Jurkat, Clone E6-1 (cell line): ENCODE results near the gene TNFSF11.

Experiments used
- DNase-seq: peaks from one replicate; pipeline ENCODE4 v3.0.0-alpha.2; 2011; ENCODE audit warnings: low read depth, low spot score
- H3K4me3 ChIP-seq: 2 replicates; pipeline ENCODE4 v1.5.1; 2011; ENCODE audit warnings: mild to moderate bottlenecking, low read length, control low read depth, moderate library complexity

The TNFSF11 gene

DNA sequence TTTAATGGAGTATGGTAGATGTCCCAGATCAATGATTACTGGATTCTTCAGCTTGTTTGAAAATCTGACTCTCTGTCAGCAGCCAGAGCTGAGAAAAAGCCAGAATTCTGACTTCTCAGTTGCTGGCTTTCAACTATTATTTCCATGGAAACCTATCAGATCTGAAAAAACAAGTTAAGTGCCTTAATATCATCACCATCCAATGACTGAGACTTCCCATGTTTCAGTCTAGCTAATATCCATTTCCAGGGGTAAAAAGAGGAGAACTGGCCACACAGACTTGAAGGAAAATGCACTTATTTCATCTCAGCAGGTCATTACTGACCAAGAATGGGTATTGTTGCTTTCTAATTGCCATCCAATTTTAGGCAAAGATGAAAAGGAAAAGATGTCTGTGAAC, 75.2 kb downstream of the TNFSF11 start:
- DNase-seq, result no peak
- H3K4me3 ChIP-seq, result no peak overlapping the region

DNA sequence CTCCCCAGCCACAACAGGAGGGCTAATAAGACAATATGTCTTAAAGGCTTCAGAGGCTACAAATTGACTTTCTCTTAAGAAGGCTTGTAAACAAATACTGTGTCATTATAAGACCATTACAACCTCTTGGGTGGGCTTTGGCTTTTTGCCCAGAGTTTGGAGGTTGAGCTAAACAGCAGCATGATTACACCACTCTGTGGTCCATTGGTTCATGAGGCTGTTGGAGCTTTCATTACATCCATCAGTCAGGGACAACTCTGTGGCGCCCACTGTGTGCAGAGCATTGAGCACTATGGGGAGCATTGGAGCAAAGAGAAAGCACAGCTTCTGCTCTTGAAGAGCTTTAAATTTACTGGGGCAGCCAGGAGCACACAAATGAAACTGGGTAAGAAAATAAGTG, 75.9 kb downstream of the TNFSF11 start:
- no peak for DNase-seq
- no peak overlapping the region for H3K4me3 ChIP-seq

DNA sequence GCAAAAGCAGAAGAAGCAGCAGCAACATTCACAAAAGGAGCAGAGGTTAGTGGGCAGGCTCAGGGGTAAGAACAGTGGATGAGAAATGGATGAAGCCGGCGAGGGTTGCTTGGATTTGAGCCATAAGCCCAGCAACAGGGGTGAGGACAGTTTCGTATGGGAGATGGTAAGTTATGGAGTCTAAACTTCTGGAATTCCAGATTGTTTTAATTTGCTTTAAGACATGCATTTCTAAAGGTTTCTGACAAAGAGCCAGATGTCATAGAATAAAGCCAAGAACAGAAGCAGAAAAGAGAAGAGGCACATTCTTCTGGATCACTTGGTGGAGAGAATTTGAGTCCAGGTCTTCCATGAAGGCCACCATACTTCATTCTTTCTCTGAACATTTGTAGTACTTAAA, 76.6 kb downstream of the TNFSF11 start:
- no peak for DNase-seq
- H3K4me3 ChIP-seq, result no peak overlapping the region

- no peak overlapping the region for H3K4me3 ChIP-seq
- no peak for DNase-seq
Measured at GRCh38 chr13:42651936-42652641, 78.1 kb downstream of the TNFSF11 start.

GRCh38 chr13:42652642-42653415, 78.9 kb downstream of the TNFSF11 start:
- DNase-seq, result no peak
- no peak overlapping the region for H3K4me3 ChIP-seq

- no peak overlapping the region for H3K4me3 ChIP-seq
- DNase-seq, result no peak
Measured at GRCh38 chr13:42653679-42654078, 79.7 kb downstream of the TNFSF11 start.

DNA sequence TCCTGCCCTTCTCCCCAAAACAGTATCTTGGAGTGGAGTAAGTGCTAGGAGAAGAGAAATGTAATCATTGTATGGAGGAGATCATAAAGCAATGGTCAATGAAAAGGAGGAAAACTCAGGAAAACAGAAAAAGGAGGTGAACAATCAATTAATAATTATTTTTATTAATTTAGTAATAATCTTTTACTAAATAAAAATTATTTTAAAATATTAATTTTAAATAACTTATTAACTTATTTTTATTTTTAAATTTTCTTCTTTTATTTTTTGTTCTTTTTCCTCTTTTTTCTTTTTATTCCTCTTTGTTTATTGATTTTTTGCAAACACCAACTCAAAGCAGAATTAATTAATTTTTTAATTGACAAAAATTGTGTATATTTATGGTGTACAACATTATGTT, 80.3 kb downstream of the TNFSF11 start:
- no peak for DNase-seq
- no peak overlapping the region for H3K4me3 ChIP-seq

- H3K4me3 ChIP-seq, result no peak overlapping the region
Measured at GRCh38 chr13:42654722-42655121, 80.8 kb downstream of the TNFSF11 start.

GRCh38 chr13:42656161-42656560, 82.2 kb downstream of the TNFSF11 start:
- H3K4me3 ChIP-seq, result no peak overlapping the region

More at GRCh38 chr13:42654722-42655121, 80.8 kb downstream of the TNFSF11 start:
- no peak for DNase-seq

GRCh38 chr13:42656958-42657357, 83.0 kb downstream of the TNFSF11 start:
- no peak for DNase-seq
- no peak overlapping the region for H3K4me3 ChIP-seq

More at GRCh38 chr13:42656161-42656560, 82.2 kb downstream of the TNFSF11 start:
- DNase-seq, result no peak
